ENCODE results near the gene PRELID2.

Gene PRELID2

DNA sequence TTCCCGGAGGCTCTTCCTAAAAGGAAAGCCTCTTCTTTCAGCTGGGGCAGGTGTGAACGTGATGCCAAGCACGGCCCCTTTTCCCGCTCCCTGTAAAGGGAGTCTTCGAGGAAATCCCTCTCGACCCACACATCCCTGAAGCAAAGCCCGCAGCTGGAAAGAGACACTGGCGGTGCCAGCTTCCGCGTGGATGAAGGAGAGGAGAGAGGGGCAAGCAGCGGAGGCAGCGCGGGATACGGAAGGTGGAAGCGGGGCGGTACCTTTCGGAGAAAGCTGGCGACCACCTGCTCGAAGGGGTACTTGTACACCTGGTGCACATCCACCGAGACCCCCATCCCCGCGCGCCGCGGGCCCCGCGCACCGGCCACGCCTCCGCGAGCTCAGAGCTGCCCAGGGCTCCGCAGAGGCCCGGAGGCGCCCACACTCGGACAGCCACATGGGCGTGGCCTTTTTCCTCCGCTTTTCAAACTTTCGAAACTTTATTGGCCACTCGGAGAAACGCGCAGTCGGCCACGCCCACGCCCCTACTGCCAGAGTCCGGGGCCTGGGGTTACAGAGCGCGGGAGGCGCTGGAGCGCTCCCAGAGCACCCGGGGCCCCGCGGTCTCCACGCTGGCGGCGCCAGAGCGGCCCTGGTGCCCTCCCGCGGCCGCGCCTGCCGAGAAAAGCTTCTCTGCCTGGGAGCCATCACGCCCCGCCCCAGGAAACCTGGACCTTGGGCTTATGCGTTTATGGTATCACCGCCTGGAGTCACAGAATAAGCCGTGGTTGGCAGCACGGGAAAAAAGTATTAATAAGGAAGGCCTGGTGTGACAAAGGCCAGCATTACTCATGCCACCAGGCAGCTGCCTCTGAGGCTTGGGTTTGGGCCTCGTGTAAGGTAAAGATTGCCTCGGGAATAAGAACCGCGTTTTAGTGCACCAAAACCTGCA, at the start of gene PRELID2:
Gene PRELID2, minus strand, starts transcription at position 426 of the 931 bp plus-strand sequence. Its CDS starts 91 bp downstream, at position 335.
- H3K9me2 ChIP-seq (replicated peaks; ENCODE audit: insufficient read depth, low read length): no peaks in the 10 kb centered on the region
- no peaks in the 10 kb centered on the region for H3K9me3 ChIP-seq (ENCODE audit: insufficient read depth, low read length)
- H3K4me2 ChIP-seq (ENCODE audit: low read depth, low read length, poor library complexity, severe bottlenecking): no peak within 1 kb of the TSS
- no peak for TF ChIP-seq EZH2phosphoT487 (conservative IDR thresholded peaks at IDR 0.05; ENCODE audit: low read length)
- TF ChIP-seq, protein P1, sequence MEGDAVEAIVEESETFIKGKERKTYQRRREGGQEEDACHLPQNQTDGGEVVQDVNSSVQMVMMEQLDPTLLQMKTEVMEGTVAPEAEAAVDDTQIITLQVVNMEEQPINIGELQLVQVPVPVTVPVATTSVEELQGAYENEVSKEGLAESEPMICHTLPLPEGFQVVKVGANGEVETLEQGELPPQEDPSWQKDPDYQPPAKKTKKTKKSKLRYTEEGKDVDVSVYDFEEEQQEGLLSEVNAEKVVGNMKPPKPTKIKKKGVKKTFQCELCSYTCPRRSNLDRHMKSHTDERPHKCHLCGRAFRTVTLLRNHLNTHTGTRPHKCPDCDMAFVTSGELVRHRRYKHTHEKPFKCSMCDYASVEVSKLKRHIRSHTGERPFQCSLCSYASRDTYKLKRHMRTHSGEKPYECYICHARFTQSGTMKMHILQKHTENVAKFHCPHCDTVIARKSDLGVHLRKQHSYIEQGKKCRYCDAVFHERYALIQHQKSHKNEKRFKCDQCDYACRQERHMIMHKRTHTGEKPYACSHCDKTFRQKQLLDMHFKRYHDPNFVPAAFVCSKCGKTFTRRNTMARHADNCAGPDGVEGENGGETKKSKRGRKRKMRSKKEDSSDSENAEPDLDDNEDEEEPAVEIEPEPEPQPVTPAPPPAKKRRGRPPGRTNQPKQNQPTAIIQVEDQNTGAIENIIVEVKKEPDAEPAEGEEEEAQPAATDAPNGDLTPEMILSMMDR (IDR thresholded peaks at IDR 0.05; ENCODE audit: insufficient read depth, low read length, poor library complexity, severe bottlenecking): no peak
- no peaks in the 10 kb centered on the region for H3K27me3 ChIP-seq (ENCODE audit: low read length)
- H3F3A ChIP-seq (ENCODE audit: insufficient read depth): no peaks in the 10 kb centered on the region
- H3K36me3 ChIP-seq (ENCODE audit: low read length): no peaks in the 10 kb centered on the region
- H3K79me2 ChIP-seq (ENCODE audit: insufficient read depth, low read length): no peaks in the 10 kb centered on the region
- H4K20me1 ChIP-seq (ENCODE audit: low read depth, low read length): no peaks in the 10 kb centered on the region
- H3K27ac ChIP-seq (ENCODE audit: low read depth, low read length): no peak within 1 kb of the TSS
- no peak within 1 kb of the TSS for H2AFZ ChIP-seq (ENCODE audit: low read depth, low read length, severe bottlenecking)
- H3K9ac ChIP-seq (ENCODE audit: low read length): no peak within 1 kb of the TSS
- no peak within 1 kb of the TSS for H3K4me3 ChIP-seq (ENCODE audit: insufficient read depth, low read length, poor library complexity, severe bottlenecking)

DNA sequence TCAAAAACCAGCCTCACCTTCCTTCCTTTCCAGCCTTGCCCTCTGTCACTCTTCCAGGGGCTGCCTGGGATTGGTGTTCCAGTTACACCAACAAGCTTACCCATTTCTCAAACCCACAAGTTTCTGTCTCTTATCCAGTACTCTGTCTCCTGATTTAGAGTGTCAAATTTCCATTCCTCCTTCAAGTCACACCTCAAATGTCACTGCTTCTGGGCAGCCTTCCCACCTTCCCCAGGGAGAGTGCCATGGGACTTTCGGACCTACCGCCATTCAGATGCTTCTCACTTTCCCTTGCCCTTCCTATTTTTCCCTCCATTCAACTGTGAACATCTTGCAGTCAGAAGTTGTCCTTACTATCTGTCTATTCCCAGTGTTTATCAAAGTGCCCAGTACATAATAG, 39.6 kb upstream of the PRELID2 start:
- TF ChIP-seq, protein P1 (IDR thresholded peaks at IDR 0.05; ENCODE audit: insufficient read depth, low read length, poor library complexity, severe bottlenecking): no peak
- TF ChIP-seq EZH2phosphoT487 (conservative IDR thresholded peaks at IDR 0.05; ENCODE audit: low read length): no peak
- Histone ChIP-seq H3K9me2 (replicated peaks; ENCODE audit: insufficient read depth, low read length) (no peaks in the 10 kb centered on the region), H3K27me3 (ENCODE audit: low read length) (no peaks in the 10 kb centered on the region), H3K27ac (ENCODE audit: low read depth, low read length) (no peak overlapping the region), H3K9me3 (ENCODE audit: insufficient read depth, low read length) (no peaks in the 10 kb centered on the region), H4K20me1 (ENCODE audit: low read depth, low read length) (no peaks in the 10 kb centered on the region), H3K4me3 (ENCODE audit: insufficient read depth, low read length, poor library complexity, severe bottlenecking) (no peak overlapping the region), H3F3A (ENCODE audit: insufficient read depth) (no peaks in the 10 kb centered on the region), H3K36me3 (ENCODE audit: low read length) (no peaks in the 10 kb centered on the region), H2AFZ (ENCODE audit: low read depth, low read length, severe bottlenecking) (no peak overlapping the region), H3K79me2 (ENCODE audit: insufficient read depth, low read length) (no peaks in the 10 kb centered on the region), H3K9ac (ENCODE audit: low read length) (no peak overlapping the region), H3K4me2 (ENCODE audit: low read depth, low read length, poor library complexity, severe bottlenecking) (no peak overlapping the region)

DNA sequence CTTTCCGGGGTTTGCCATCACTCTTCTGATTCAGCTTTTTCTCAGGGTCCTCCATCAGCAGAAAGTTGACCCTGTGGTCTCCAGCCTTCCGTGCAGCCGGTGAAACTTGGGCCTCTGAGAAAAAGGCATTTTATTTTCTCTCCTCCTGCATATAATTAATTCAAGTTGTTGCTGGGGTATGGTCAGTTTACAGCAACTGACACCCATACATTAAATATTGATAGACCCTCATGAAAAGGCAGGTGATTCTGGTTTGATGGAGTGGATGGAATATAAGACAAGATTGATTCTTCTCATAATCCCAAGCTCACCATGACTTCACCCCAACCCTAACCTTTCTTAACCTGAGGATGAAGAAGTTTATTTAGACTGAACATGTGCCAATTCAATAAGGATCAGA, 37.8 kb upstream of the PRELID2 start, which contains the start of gene GRXCR2:
Gene GRXCR2, minus strand, starts transcription at position 101 of the 400 bp plus-strand sequence. Its CDS starts 46 bp downstream, at position 55.
- Histone ChIP-seq H3K9ac (ENCODE audit: low read length) (no peak within 1 kb of the TSS), H3K9me3 (ENCODE audit: insufficient read depth, low read length) (no peaks in the 10 kb centered on the region), H3K36me3 (ENCODE audit: low read length) (no peaks in the 10 kb centered on the region), H3K4me3 (ENCODE audit: insufficient read depth, low read length, poor library complexity, severe bottlenecking) (no peak within 1 kb of the TSS), H3K79me2 (ENCODE audit: insufficient read depth, low read length) (no peaks in the 10 kb centered on the region), H4K20me1 (ENCODE audit: low read depth, low read length) (no peaks in the 10 kb centered on the region), H3K9me2 (replicated peaks; ENCODE audit: insufficient read depth, low read length) (no peaks in the 10 kb centered on the region), H3K4me2 (ENCODE audit: low read depth, low read length, poor library complexity, severe bottlenecking) (no peak within 1 kb of the TSS), H3F3A (ENCODE audit: insufficient read depth) (no peaks in the 10 kb centered on the region), H3K27me3 (ENCODE audit: low read length) (no peaks in the 10 kb centered on the region), H2AFZ (ENCODE audit: low read depth, low read length, severe bottlenecking) (no peak within 1 kb of the TSS), H3K27ac (ENCODE audit: low read depth, low read length) (no peak within 1 kb of the TSS)
- TF ChIP-seq, protein P1 (IDR thresholded peaks at IDR 0.05; ENCODE audit: insufficient read depth, low read length, poor library complexity, severe bottlenecking): no peak
- TF ChIP-seq EZH2phosphoT487 (conservative IDR thresholded peaks at IDR 0.05; ENCODE audit: low read length): no peak

Data from SU-DHL-6 (cell line).